ENCODE measurements around the gene VAMP4. TPM values are rescaled to one million over a fixed set of nuclear protein-coding genes. Genes with fewer than 3 reads are reported as not detected.

The VAMP4 gene
- total RNA-seq, 1 experiment from 2014 or later, result 9.3 TPM

DNA sequence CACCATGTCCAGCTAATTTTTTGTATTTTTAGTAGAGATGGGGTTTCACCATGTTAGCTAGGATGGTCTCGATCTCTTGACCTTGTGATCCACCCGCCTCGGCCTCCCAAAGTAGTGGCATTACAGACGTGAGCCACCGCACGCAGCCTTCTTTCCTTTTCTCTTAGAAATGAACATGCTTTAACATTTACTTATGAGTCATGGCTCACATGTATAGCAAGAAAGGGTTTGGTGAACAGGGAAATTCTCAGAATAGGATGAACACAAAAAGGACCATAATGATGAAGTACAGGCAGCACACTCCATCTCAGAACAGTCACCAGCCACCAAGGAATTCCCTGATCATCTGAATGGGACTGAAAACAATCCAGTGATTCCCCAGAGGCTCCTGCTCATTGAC, 9.4 kb upstream of the VAMP4 start:
- ChIA-PET CTCF (no interaction called here), POLR2A (no interaction called here)
- Histone ChIP-seq H3K36me3 (ENCODE audit: control insufficient read depth, insufficient read depth, low read length) (no peaks in the 10 kb centered on the region), H3K4me1 (ENCODE audit: control insufficient read depth, insufficient read depth, low read length) (no peaks in the 10 kb centered on the region), H3K27ac (ENCODE audit: low read length) (no peak overlapping the region), H3K4me3 (ENCODE audit: low read depth in 2 of 2, low read length in 2 of 2) (no peak overlapping the region), H3K9me3 (ENCODE audit: control insufficient read depth, insufficient read depth, low read depth, low read length) (no peaks in the 10 kb centered on the region), H3K27me3 (ENCODE audit: control insufficient read depth, insufficient read depth, low read length) (no peaks in the 10 kb centered on the region)
- in situ Hi-C loops (cut with HindIII; ENCODE audit: low pct_unique_long_range_greater_than_20kb, low sequenced_read_pairs), result no loop called here
- no peak for ATAC-seq
- no TSS peak for BruUV-seq (replicated peaks)
- no peak for DNase-seq (ENCODE audit: low read depth, low spot score)
- intact Hi-C loops (cut with micrococcal nuclease; ENCODE audit: unreplicated experiment), result no loop called here
- TF ChIP-seq, protein P1, sequence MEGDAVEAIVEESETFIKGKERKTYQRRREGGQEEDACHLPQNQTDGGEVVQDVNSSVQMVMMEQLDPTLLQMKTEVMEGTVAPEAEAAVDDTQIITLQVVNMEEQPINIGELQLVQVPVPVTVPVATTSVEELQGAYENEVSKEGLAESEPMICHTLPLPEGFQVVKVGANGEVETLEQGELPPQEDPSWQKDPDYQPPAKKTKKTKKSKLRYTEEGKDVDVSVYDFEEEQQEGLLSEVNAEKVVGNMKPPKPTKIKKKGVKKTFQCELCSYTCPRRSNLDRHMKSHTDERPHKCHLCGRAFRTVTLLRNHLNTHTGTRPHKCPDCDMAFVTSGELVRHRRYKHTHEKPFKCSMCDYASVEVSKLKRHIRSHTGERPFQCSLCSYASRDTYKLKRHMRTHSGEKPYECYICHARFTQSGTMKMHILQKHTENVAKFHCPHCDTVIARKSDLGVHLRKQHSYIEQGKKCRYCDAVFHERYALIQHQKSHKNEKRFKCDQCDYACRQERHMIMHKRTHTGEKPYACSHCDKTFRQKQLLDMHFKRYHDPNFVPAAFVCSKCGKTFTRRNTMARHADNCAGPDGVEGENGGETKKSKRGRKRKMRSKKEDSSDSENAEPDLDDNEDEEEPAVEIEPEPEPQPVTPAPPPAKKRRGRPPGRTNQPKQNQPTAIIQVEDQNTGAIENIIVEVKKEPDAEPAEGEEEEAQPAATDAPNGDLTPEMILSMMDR (IDR thresholded peaks at IDR 0.05), result no peak
- TF ChIP-seq, protein P2, sequence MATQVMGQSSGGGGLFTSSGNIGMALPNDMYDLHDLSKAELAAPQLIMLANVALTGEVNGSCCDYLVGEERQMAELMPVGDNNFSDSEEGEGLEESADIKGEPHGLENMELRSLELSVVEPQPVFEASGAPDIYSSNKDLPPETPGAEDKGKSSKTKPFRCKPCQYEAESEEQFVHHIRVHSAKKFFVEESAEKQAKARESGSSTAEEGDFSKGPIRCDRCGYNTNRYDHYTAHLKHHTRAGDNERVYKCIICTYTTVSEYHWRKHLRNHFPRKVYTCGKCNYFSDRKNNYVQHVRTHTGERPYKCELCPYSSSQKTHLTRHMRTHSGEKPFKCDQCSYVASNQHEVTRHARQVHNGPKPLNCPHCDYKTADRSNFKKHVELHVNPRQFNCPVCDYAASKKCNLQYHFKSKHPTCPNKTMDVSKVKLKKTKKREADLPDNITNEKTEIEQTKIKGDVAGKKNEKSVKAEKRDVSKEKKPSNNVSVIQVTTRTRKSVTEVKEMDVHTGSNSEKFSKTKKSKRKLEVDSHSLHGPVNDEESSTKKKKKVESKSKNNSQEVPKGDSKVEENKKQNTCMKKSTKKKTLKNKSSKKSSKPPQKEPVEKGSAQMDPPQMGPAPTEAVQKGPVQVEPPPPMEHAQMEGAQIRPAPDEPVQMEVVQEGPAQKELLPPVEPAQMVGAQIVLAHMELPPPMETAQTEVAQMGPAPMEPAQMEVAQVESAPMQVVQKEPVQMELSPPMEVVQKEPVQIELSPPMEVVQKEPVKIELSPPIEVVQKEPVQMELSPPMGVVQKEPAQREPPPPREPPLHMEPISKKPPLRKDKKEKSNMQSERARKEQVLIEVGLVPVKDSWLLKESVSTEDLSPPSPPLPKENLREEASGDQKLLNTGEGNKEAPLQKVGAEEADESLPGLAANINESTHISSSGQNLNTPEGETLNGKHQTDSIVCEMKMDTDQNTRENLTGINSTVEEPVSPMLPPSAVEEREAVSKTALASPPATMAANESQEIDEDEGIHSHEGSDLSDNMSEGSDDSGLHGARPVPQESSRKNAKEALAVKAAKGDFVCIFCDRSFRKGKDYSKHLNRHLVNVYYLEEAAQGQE (IDR thresholded peaks at IDR 0.05; ENCODE audit: insufficient read depth in 1 of 2, low read depth in 2 of 2, low read length in 1 of 2), result no peak
- no peak for TF ChIP-seq SIN3A (IDR thresholded peaks at IDR 0.05; ENCODE audit: borderline replicate concordance, insufficient read depth, low read depth, low read length)
- TF ChIP-seq POLR2AphosphoS5 (IDR thresholded peaks at IDR 0.05; ENCODE audit: low read depth, low read length), result no peak
- no peak for TF ChIP-seq TCF7L2 (IDR thresholded peaks at IDR 0.05; ENCODE audit: low read depth, low read length)

DNA sequence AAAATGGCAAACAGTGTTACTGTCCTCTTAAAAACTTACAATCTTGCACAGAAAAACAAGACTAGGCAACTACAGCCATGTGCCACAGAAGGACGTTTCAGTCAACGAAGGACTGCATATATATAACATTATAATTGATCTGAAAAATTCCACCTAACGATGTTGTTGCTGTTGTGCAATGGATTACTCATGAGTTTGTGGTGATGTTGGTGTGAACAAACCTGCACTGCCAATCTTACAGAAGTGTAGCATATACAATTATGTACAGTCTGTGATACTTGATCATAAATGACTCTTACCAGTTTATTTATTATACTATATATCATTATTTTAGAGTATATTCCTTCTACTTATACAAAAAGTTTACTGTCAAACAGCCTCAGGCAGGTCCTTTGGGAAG, 6.8 kb upstream of the VAMP4 start:
- no TSS peak for BruUV-seq (replicated peaks)
- intact Hi-C loops (cut with micrococcal nuclease; ENCODE audit: unreplicated experiment) (no loop called here), in situ Hi-C loops (cut with HindIII; ENCODE audit: low pct_unique_long_range_greater_than_20kb, low sequenced_read_pairs) (no loop called here)
- POLR2A ChIA-PET, result no interaction called here
- no peak for DNase-seq (ENCODE audit: low read depth, low spot score)
- H3K4me1 ChIP-seq (ENCODE audit: control insufficient read depth, insufficient read depth, low read length), result no peaks in the 10 kb centered on the region
- ATAC-seq, result no peak
- H3K27ac ChIP-seq (ENCODE audit: low read length), result no peak overlapping the region
- TF ChIP-seq POLR2AphosphoS5 (IDR thresholded peaks at IDR 0.05; ENCODE audit: low read depth, low read length) (no peak), SIN3A (IDR thresholded peaks at IDR 0.05; ENCODE audit: borderline replicate concordance, insufficient read depth, low read depth, low read length) (no peak), TCF7L2 (IDR thresholded peaks at IDR 0.05; ENCODE audit: low read depth, low read length) (no peak)
- TF ChIP-seq, protein P2 (IDR thresholded peaks at IDR 0.05; ENCODE audit: insufficient read depth in 1 of 2, low read depth in 2 of 2, low read length in 1 of 2), result no peak
- TF ChIP-seq, protein P1 (IDR thresholded peaks at IDR 0.05), result no peak
- H3K4me3 ChIP-seq (ENCODE audit: low read depth in 2 of 2, low read length in 2 of 2), result no peak overlapping the region
- no peaks in the 10 kb centered on the region for H3K36me3 ChIP-seq (ENCODE audit: control insufficient read depth, insufficient read depth, low read length)
- no peaks in the 10 kb centered on the region for H3K27me3 ChIP-seq (ENCODE audit: control insufficient read depth, insufficient read depth, low read length)
- CTCF ChIA-PET, result no interaction called here
- H3K9me3 ChIP-seq (ENCODE audit: control insufficient read depth, insufficient read depth, low read depth, low read length), result no peaks in the 10 kb centered on the region
